CD4-positive, alpha-beta T cell (primary cell): ENCODE data around the gene VWA8. TPM values are rescaled to one million over a fixed set of nuclear protein-coding genes. Genes with fewer than 3 reads are reported as not detected.
A peak's percentile ranks its signal among the peaks of the same experiment; 100 is the strongest.

ENCODE experiments used
- ATAC-seq: fragments of 200-7000 bp; cut with Tn5 transposase; one replicate; pipeline ENCODE4 v1.10.0; 2022; ENCODE audit warnings: mild to moderate bottlenecking; ENCODE audit not compliant: poor library complexity
- CTCF ChIA-PET: fragments of 350-600 bp; sonication (Branson Sonifier 250); formaldehyde crosslinking; loops from one replicate; lab custom pipeline; 2021; ENCODE audit warnings: antibody characterized with exemption, inconsistent platforms; lab: Charles Lee
- POLR2A ChIA-PET: fragments of 350-600 bp; sonication (Branson Sonifier 250); formaldehyde crosslinking; loops from one replicate; lab custom pipeline; 2021; ENCODE audit warnings: antibody characterized with exemption, inconsistent platforms; lab: Charles Lee
- DNase-seq, 14 experiments: peaks; one replicate each; pipeline ENCODE4 v3.0.0-alpha.2; 2013 to 2020; ENCODE audit warnings: mixed read lengths in 2 of 14
- H3K27ac ChIP-seq, 2 donors: one replicate each; pipeline versions ENCODE4 v1.5.1 to v1.7.0; 2013; ENCODE audit warnings: low read length in 2 of 2, low read depth in 1 of 2, mild to moderate bottlenecking in 1 of 2
- H3K27me3 ChIP-seq, 2 experiments: 1 replicate in 1 of 2; 2 replicates in 1 of 2; pipeline versions ENCODE4 v1.6.1 to v1.7.0; 2013; ENCODE audit warnings: low read length in 2 of 2, control low read depth in 1 of 2, mild to moderate bottlenecking in 1 of 2, moderate library complexity in 1 of 2; ENCODE audit not compliant: insufficient read depth in 2 of 2, control insufficient read depth in 1 of 2
- H3K36me3 ChIP-seq: one replicate; pipeline ENCODE4 v1.6.1; 2013; ENCODE audit warnings: low read length, control low read depth; ENCODE audit not compliant: insufficient read depth
- H3K4me1 ChIP-seq: one replicate; pipeline ENCODE4 v1.6.1; 2013; ENCODE audit warnings: low read length, control low read depth; ENCODE audit not compliant: insufficient read depth
- H3K4me3 ChIP-seq: one replicate; pipeline ENCODE4 v1.5.1; 2013; ENCODE audit warnings: mild to moderate bottlenecking, low read length, moderate library complexity
- H3K9me3 ChIP-seq, 2 experiments: 1 replicate in 1 of 2; 2 replicates in 1 of 2; pipeline versions ENCODE4 v1.6.1 to v1.7.0; 2013; ENCODE audit warnings: low read length in 2 of 2, mild to moderate bottlenecking in 2 of 2, control low read depth in 1 of 2, moderate library complexity in 1 of 2; ENCODE audit not compliant: control insufficient read depth in 1 of 2, insufficient read depth in 1 of 2
- H3K27ac Mint-ChIP-seq: one replicate; pipeline ENCODE4 v1.8.0; 2020; ENCODE audit warnings: mixed read lengths
- H3K27me3 Mint-ChIP-seq: one replicate; pipeline ENCODE4 v1.8.0; 2021; ENCODE audit warnings: mixed read lengths
- H3K36me3 Mint-ChIP-seq: one replicate; pipeline ENCODE4 v1.8.0; 2021; ENCODE audit warnings: low read depth, mixed read lengths
- H3K4me1 Mint-ChIP-seq: one replicate; pipeline ENCODE4 v1.8.0; 2021; ENCODE audit warnings: low read depth, mixed read lengths
- H3K4me3 Mint-ChIP-seq: one replicate; pipeline ENCODE4 v1.8.0; 2020; ENCODE audit warnings: mild to moderate bottlenecking, mixed read lengths
- H3K9me3 Mint-ChIP-seq: one replicate; pipeline ENCODE4 v1.8.0; 2020; ENCODE audit warnings: mixed read lengths
- CTCF ChIP-seq: fragments of 200-600 bp; IDR thresholded peaks from one replicate; pipeline ENCODE4 v1.8.0; 2022; ENCODE audit warnings: antibody characterized with exemption, mild to moderate bottlenecking
- intact Hi-C, 2 experiments: fragments of 100-400 bp; cut with DNase I in 1 of 2; cut with micrococcal nuclease in 1 of 2; formaldehyde crosslinking; loops; one replicate each; pipeline versions ENCODE4 v1.15.1 to v1.9.0; 2023 to 2025; cut with DNase I, micrococcal nuclease
- total RNA-seq, 174 experiments: library from RNA in 2 of 174; stranded (reverse) in 2 of 174; gene quantifications; one replicate each; pipeline ENCODE4 v1.2.3 and lab custom pipeline; 2021 to 2026

VWA8 gene
- total RNA-seq, 2 experiments from 2014 or later, result 18.7 to 19.0 TPM

GRCh38 chr13:41971848-41972247, 10.9 kb upstream of the VWA8 start:
- Histone ChIP-seq H3K27ac (no peak overlapping the region), H3K9me3 (no peaks in the 10 kb centered on the region), H3K4me1 (peaks cover 22% of the 10 kb centered on the region), H3K27me3 (no peaks in the 10 kb centered on the region), H3K36me3 (no peaks in the 10 kb centered on the region), H3K4me3 (no peak overlapping the region)
- DNase-seq (peak in 3 of 14 experiments; percentile 61 to 71 (median 69)), ATAC-seq (peak; percentile 62)
- intact Hi-C loops, result no loop called here
- Mint-ChIP-seq H3K27ac (peak overlapping the region; percentile 5), H3K9me3 (no peaks in the 10 kb centered on the region), H3K27me3 (no peaks in the 10 kb centered on the region), H3K36me3 (no peaks in the 10 kb centered on the region), H3K4me1 (peaks cover 17% of the 10 kb centered on the region), H3K4me3 (peak overlapping the region; percentile 0)
- ChIA-PET POLR2A (interaction anchor here (1.5 to 2.6 kb wide), 2 partner anchors 11 to 12 kb away, joined by 3 to 13 read pairs; partner anchors contain the start of gene VWA8), CTCF (no interaction called here)
- TF ChIP-seq CTCF, result no peak

GRCh38 chr13:41970918-41971317, 10.0 kb upstream of the VWA8 start:
- no peak overlapping the region for H3K27ac Mint-ChIP-seq
- POLR2A ChIA-PET, result interaction anchor here (0.6 to 2.6 kb wide), 2 partner anchors 10 to 414 kb away, joined by 4 to 13 read pairs; partner anchors contain the start of gene VWA8
- H3K27me3 ChIP-seq, result no peaks in the 10 kb centered on the region
- ATAC-seq (no peak), DNase-seq (no peak)
- H3K4me3 ChIP-seq, result no peak overlapping the region
- no peaks in the 10 kb centered on the region for H3K36me3 Mint-ChIP-seq
- no peaks in the 10 kb centered on the region for H3K27me3 Mint-ChIP-seq
- no peak overlapping the region for H3K27ac ChIP-seq
- peaks cover 17% of the 10 kb centered on the region for H3K4me1 Mint-ChIP-seq
- no peaks in the 10 kb centered on the region for H3K36me3 ChIP-seq
- no peaks in the 10 kb centered on the region for H3K9me3 Mint-ChIP-seq
- intact Hi-C loops, result no loop called here
- H3K9me3 ChIP-seq, result no peaks in the 10 kb centered on the region
- no peak for TF ChIP-seq CTCF
- CTCF ChIA-PET, result no interaction called here
- no peak overlapping the region for H3K4me3 Mint-ChIP-seq
- peaks cover 22% of the 10 kb centered on the region for H3K4me1 ChIP-seq

GRCh38 chr13:41970022-41970421, 9.1 kb upstream of the VWA8 start:
- Mint-ChIP-seq H3K4me1 (peaks cover 17% of the 10 kb centered on the region), H3K27me3 (no peaks in the 10 kb centered on the region), H3K4me3 (no peak overlapping the region), H3K9me3 (no peaks in the 10 kb centered on the region), H3K36me3 (no peaks in the 10 kb centered on the region), H3K27ac (no peak overlapping the region)
- ChIA-PET CTCF (no interaction called here), POLR2A (no interaction called here)
- no peak for TF ChIP-seq CTCF
- H3K36me3 ChIP-seq, result no peaks in the 10 kb centered on the region
- no peaks in the 10 kb centered on the region for H3K9me3 ChIP-seq
- no peak overlapping the region for H3K4me3 ChIP-seq
- peaks cover 19% of the 10 kb centered on the region for H3K4me1 ChIP-seq
- DNase-seq, result no peak
- no peak for ATAC-seq
- intact Hi-C loops, result no loop called here
- H3K27ac ChIP-seq, result no peak overlapping the region
- no peaks in the 10 kb centered on the region for H3K27me3 ChIP-seq
